Measurements from ENCODE around the gene HAUS8. TPM values are rescaled to one million over a fixed set of nuclear protein-coding genes. Genes with fewer than 3 reads are reported as not detected.

HAUS8 gene
- total and polyA plus RNA-seq, 2 of the 8 experiments (the other 6 are each of a cell fraction or from before 2014, with no cell fraction given) = 18.4 to 23.2 TPM

GRCh38 chr19:17023805-17024204 is 51.4 kb downstream of the HAUS8 start:
- peaks cover 0 to 3% of the 10 kb centered on the region in 2 experiments for H4K20me1 ChIP-seq (replicated peaks in 1 of 2; ENCODE audit: control insufficient read depth in 1 of 2, insufficient read depth in 2 of 2, low read length in 2 of 2)
- no peaks in the 10 kb centered on the region for H3K79me1 ChIP-seq (ENCODE audit: low read depth, low read length)
- peaks cover 0 to 3% of the 10 kb centered on the region in 2 experiments; a peak in 2 of 4 replicates for H3K79me2 ChIP-seq (ENCODE audit: control insufficient read depth in 1 of 2, insufficient read depth in 2 of 2, low read length in 2 of 2)
- no peak overlapping the region for H2BK20ac ChIP-seq (ENCODE audit: low read length)
- no peak for DNase-seq (ENCODE audit: low read depth in 1 of 2, low spot score in 2 of 2)
- no peaks in the 10 kb centered on the region for H3K36me3 ChIP-seq (ENCODE audit: control insufficient read depth in 2 of 4, insufficient read depth in 4 of 4, low read length in 3 of 4)
- H3K14ac ChIP-seq (ENCODE audit: insufficient read length) = no peak overlapping the region
- no peak overlapping the region for H3K9ac ChIP-seq (replicated peaks in 1 of 4; ENCODE audit: extremely low read depth in 1 of 4, low read depth in 3 of 4, low read length in 3 of 4)
- H2AK5ac ChIP-seq (ENCODE audit: low read depth, low read length) = no peak overlapping the region
- peaks cover 2 to 9% (median 5%) of the 10 kb centered on the region in 4 experiments; a peak in 5 of 7 replicates for H3K4me1 ChIP-seq (replicated peaks in 1 of 4; ENCODE audit: control insufficient read depth in 3 of 4, insufficient read depth in 4 of 4, low read length in 3 of 4)
- H3K18ac ChIP-seq (ENCODE audit: extremely low read depth, low read length) = no peak overlapping the region
- peaks cover 0 to 6% (median 3%) of the 10 kb centered on the region in 4 experiments; a peak in 4 of 7 replicates for H3K27me3 ChIP-seq (replicated peaks in 1 of 4; ENCODE audit: control insufficient read depth in 3 of 4, extremely low read depth in 1 of 4, insufficient read depth in 3 of 4, low read length in 3 of 4)
- no peak overlapping the region for H3K56ac ChIP-seq (replicated peaks; ENCODE audit: insufficient read length, low read depth, low read length)
- no peak overlapping the region for H4K91ac ChIP-seq (replicated peaks; ENCODE audit: insufficient read length, low read length)
- no peak overlapping the region for H2BK120ac ChIP-seq (replicated peaks; ENCODE audit: low read depth, low read length)
- H4K5ac ChIP-seq (ENCODE audit: insufficient read length, low read depth, low read length) = no peak overlapping the region
- no peak overlapping the region for H3K23ac ChIP-seq (ENCODE audit: insufficient read length)
- no peak for FAIRE-seq
- H2AFZ ChIP-seq (ENCODE audit: low read length) = no peak overlapping the region
- no peak overlapping the region for H3K4ac ChIP-seq (replicated peaks; ENCODE audit: insufficient read length, low read depth, low read length)
- H3K4me2 ChIP-seq (ENCODE audit: insufficient read depth in 1 of 2, low read depth in 2 of 2, low read length in 2 of 2) = no peak overlapping the region
- no peak overlapping the region for H2BK12ac ChIP-seq (ENCODE audit: low read depth, low read length)
- H3K27ac ChIP-seq (ENCODE audit: low read depth, low read length) = no peak overlapping the region
- H3K23me2 ChIP-seq (ENCODE audit: low read depth, low read length) = peaks cover 11% of the 10 kb centered on the region
- no peak overlapping the region for H3K4me3 ChIP-seq (ENCODE audit: extremely low read depth in 1 of 4, insufficient read depth in 2 of 4, low read depth in 3 of 4, low read length in 4 of 4)
- H2BK5ac ChIP-seq (ENCODE audit: low read depth, low read length) = no peak overlapping the region
- H3K9me3 ChIP-seq (ENCODE audit: insufficient read depth in 2 of 2, low read depth in 1 of 2, low read length in 1 of 2) = peaks cover 3 to 8% of the 10 kb centered on the region in 2 experiments
- ChIA-PET CTCF (ENCODE audit: partially characterized antibody) (no interaction called here), POLR2A (ENCODE audit: partially characterized antibody) (no interaction called here)
- no peak for TF ChIP-seq ATF2 (IDR thresholded peaks at IDR 0.05; ENCODE audit: low read length)
- no peak overlapping the region for H2BK15ac ChIP-seq (ENCODE audit: low read length)
- H4K8ac ChIP-seq (ENCODE audit: extremely low read depth, insufficient read depth, low read length) = no peak overlapping the region
- 84% methylated on average over 3 of the region's 3 CpGs; no CpG with 5 or more reads in 1 of the 2 experiments for WGBS, 2 experiments (ENCODE audit: extremely low coverage in 1 of 2, insufficient coverage in 1 of 2, insufficient read length in 1 of 2, insufficient replicate concordance in 2 of 2, low coverage in 1 of 2, low lambda C conversion rate in 2 of 2, missing lambda C conversion rate in 1 of 2)

All from H1 (cell line).